HG03520 (cell line): ENCODE data around the gene CMBL.
A peak's percentile ranks its signal among the peaks of the same experiment; 100 is the strongest.
"Not testable (repeated sequence)": the region's sequence is repeated elsewhere in the genome, so short reads cannot be mapped to it uniquely, and the experiment has no call there.

Experiments used
- ATAC-seq: cut with Tn5 transposase; IDR thresholded peaks from one replicate; pipeline ENCODE4 v1.9.1; 2021; ENCODE audit warnings: mild to moderate bottlenecking, moderate library complexity; ENCODE audit not compliant: unreplicated experiment

Gene CMBL

DNA sequence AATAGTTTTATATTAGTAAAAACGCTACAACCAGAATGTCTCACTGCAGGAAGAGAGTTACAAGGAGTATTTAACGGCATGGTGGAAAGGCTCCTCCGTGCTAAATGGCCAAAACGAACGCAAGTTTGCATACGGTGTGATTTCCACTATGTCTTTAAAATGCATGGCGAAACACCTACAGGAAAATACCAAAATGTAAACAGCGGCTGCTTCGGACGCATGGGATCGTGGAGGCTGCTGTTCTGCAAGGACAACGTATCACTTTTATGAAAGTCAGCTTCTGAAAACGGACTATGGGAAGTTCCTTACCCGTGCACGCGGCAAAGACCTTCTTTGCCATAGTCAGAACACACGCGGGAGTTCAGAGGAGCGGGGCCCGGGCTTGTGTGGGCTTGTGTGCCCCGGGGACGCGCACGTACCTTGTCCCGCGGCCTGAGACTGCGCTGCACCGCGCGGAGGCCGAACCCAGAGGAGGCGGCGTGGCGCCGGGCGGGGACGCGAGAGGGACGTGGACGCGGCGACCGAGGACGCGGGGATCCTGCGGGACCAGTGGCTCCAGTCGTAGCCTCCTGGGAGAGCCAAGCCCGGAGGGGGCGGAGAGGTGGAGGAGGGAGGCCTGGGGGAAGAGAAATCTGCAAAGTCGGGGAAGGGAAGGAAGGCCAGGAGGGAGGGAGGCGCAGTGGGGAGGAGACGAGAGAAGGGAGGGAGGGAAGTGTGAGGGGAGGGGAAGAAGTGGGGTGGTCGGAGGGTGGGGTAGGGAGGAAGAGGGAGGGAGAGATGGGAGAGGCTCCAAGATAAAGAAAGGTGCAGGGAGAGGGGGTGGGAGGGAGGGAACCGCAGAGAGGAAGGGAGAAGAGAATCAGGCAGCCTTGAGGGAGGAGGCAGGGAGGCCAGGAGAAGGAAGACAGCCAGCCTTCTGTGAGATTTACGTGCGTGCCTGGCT lies at the start of gene CMBL:
Gene CMBL, minus strand, starts transcription at position 697 of the 943 bp plus-strand sequence. CDS start 17,140 bp downstream, outside the sequence.
- peak; percentile 60 for ATAC-seq

GRCh38 chr5:10355071-10355889 lies 47.6 kb upstream of the CMBL start:
- ATAC-seq = no peak

DNA sequence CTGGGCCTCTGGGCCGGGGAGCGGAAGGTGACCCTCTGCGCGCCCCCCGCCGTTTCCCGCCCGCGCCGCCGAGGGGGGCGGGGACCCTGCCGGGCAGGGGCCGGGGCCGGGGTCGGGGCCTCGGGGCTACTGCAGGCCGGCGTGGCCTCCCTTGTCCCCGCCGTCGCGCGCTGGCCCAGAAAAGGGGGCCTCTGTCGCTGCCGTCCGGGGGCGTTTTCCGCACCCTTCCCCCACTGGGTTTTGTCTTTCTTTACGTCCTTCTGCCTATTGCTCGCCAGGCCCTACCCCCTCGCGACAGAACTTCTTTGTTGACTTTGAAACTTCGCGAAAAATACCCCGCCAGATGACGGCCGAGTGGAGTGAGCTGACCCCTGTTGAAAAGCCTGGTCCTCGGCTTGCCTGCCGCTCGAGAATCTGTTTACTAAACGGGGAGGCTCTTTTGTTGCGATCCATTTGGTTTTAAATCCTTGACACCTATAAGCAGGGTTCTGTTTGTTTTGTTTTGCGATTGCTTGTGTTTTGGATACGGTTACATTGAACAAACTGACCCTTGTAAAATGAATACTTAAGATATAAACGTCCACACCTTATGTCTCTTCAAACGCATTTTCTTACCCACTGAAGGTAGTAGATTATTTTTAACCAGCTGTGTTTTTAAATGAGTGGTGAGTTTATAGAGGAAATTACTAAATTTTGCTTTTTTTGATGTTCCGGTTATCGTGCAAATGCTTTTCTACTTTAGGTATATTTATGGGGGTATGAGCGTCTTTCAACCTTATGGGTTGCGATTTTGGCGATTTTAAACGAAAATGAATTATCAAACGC lies 46.6 kb upstream of the CMBL start:
- peak; percentile 22 for ATAC-seq

GRCh38 chr5:10353241-10354047 lies 45.7 kb upstream of the CMBL start, which contains the start of gene MARCHF6:
TSS of gene MARCHF6 (plus strand) at chr5:10353695. CDS start at chr5:10353899, 204 bp downstream.
- ATAC-seq = peak; percentile 86

GRCh38 chr5:10352430-10353240 lies 44.9 kb upstream of the CMBL start:
- peak; percentile 11 for ATAC-seq

GRCh38 chr5:10351919-10352318 lies 44.2 kb upstream of the CMBL start:
- no peak for ATAC-seq

GRCh38 chr5:10351199-10351905 lies 43.6 kb upstream of the CMBL start:
- ATAC-seq = no peak

GRCh38 chr5:10348258-10348657 lies 40.6 kb upstream of the CMBL start:
- ATAC-seq = no peak

DNA sequence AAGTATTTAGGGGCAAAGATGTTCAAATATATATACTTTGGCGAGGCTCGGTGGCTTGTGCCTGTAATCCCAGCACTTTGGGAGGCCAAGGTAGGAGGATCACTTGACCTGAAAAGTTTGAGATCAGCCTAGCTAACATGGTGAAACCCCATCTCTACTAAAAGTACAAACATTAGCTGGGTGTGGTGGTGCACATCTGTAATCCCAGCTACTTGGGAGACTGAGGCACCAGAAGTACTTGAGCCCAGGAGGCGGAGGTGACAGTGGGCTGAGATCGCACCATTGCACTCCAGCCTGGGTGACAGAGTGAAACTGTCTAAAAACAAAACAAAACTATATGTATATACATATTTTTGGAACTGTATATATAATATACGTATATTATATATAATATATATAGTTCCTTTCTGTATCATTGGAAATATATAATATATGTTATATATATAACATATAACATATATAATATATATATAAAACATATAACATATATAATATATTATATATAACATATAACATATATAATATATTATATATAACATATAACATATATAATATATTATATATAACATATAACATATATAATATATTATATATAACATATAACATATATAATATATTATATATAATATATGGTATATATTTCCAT lies 36.9 kb upstream of the CMBL start:
- not testable (repeated sequence) for ATAC-seq

GRCh38 chr5:10343486-10343885 lies 35.8 kb upstream of the CMBL start:
- ATAC-seq = no peak

GRCh38 chr5:10339958-10340357 lies 32.3 kb upstream of the CMBL start:
- ATAC-seq = no peak

GRCh38 chr5:10339058-10339811 lies 31.5 kb upstream of the CMBL start:
- no peak for ATAC-seq

DNA sequence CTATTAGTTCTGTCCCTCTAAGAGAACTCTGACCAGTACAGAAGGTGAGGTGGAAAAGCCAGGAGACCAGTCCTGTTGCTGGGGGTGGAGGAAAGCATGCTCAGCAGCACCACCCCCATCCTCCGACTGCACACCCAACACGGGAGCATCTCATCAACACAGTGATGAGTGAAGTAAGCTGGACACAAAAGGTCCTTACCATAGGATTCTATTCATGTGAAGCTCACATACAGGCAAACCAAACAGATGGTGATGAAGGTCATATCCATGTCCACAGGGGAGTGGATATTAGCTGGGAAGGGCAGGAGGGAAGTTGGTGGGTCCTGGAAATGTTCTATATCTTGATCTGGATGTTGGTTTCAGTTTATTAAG lies 31.0 kb upstream of the CMBL start:
- ATAC-seq = no peak

- no peak for ATAC-seq
These were observed 30.3 kb upstream of the CMBL start for GRCh38 chr5:10337986-10338385.

- ATAC-seq = no peak
These were observed 29.4 kb upstream of the CMBL start for GRCh38 chr5:10337107-10337506.

DNA sequence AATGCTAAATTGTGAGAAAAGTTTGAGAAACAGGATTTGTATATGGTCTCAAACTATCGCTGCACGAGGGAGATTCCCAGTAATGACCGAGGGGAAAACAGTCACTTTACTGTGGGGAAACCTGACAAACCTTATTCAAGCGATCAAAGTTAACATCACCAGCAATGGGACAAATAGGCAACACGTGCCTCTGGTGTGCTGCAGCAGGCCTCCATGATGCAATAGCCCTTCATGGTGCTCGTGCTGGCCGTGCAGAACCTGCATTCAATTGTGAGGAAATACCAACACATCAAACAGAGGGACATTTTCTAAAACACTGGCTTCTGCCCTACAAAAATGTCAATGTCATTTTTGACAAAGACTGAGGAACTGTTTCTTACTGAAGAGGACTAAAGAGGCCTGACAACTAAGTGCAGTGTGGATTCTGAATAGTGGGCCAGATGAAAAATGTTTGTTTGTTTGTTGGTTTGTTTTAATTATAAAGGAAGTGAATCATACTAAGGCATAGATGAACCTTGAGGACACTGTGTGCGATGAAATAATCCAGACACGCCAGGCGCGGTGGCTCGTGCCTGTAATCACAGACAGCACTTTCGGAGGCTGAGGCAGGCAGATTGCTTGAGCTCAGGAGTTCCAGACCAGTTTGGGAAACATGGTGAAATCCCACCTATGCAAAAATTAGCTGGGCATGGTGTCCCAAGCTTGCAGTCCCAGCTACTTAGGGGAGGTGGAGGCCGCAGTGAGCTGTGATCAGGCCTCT lies 28.2 kb upstream of the CMBL start:
- ATAC-seq = no peak

GRCh38 chr5:10334831-10335230 lies 27.1 kb upstream of the CMBL start:
- no peak for ATAC-seq
